Measurements from ENCODE around the gene CHPT1.
"Not testable (repeated sequence)": the region's sequence is repeated elsewhere in the genome, so short reads cannot be mapped to it uniquely, and the experiment has no call there.

CHPT1 gene

GRCh38 chr12:101729842-101730241, 32.4 kb downstream of the CHPT1 start:
- no peak for DNase-seq

GRCh38 chr12:101732318-101732717, 34.9 kb downstream of the CHPT1 start:
- no peak for DNase-seq

GRCh38 chr12:101733166-101733565, 35.7 kb downstream of the CHPT1 start:
- no peak for DNase-seq

- DNase-seq: not testable (repeated sequence)
Observed at GRCh38 chr12:101734482-101734881, 37.0 kb downstream of the CHPT1 start.

- no peak for DNase-seq
Observed at GRCh38 chr12:101737476-101737875, 40.0 kb downstream of the CHPT1 start.

GRCh38 chr12:101738920-101739665, 41.7 kb downstream of the CHPT1 start, which contains the start of gene SYCP3:
Gene SYCP3 (minus strand): TSS chr12:101739462. CDS start chr12:101737935, 1,527 bp downstream.
- DNase-seq: no peak

GRCh38 chr12:101740566-101740965, 43.1 kb downstream of the CHPT1 start:
- DNase-seq: no peak

- DNase-seq: no peak
Observed at GRCh38 chr12:101740980-101741379, 43.5 kb downstream of the CHPT1 start.

GRCh38 chr12:101743242-101743641, 45.8 kb downstream of the CHPT1 start:
- DNase-seq: no peak

- DNase-seq: no peak
Observed at GRCh38 chr12:101743724-101744472, 46.5 kb downstream of the CHPT1 start.

- no peak for DNase-seq
Observed at GRCh38 chr12:101745481-101745880, 48.0 kb downstream of the CHPT1 start.

- DNase-seq: no peak
Observed at GRCh38 chr12:101746196-101746595, 48.8 kb downstream of the CHPT1 start.

- no peak for DNase-seq
Observed at GRCh38 chr12:101746661-101747060, 49.2 kb downstream of the CHPT1 start.

GRCh38 chr12:101747697-101748096, 50.3 kb downstream of the CHPT1 start:
- DNase-seq: no peak

- DNase-seq: no peak
Observed at GRCh38 chr12:101748907-101749306, 51.5 kb downstream of the CHPT1 start.

GRCh38 chr12:101749657-101750056, 52.2 kb downstream of the CHPT1 start:
- DNase-seq: no peak

GRCh38 chr12:101750152-101750551, 52.7 kb downstream of the CHPT1 start:
- no peak for DNase-seq

- DNase-seq: peak; percentile 63
Observed at GRCh38 chr12:101759396-101760047, 62.1 kb downstream of the CHPT1 start.

GRCh38 chr12:101761350-101761749, 63.9 kb downstream of the CHPT1 start:
- no peak for DNase-seq

GRCh38 chr12:101761781-101762180, 64.3 kb downstream of the CHPT1 start:
- DNase-seq: no peak

GRCh38 chr12:101763246-101763931, 65.9 kb downstream of the CHPT1 start:
- no peak for DNase-seq

GRCh38 chr12:101764051-101764792, 66.8 kb downstream of the CHPT1 start:
- no peak for DNase-seq
